HPDE6-E6E7 (cell line): Measurements from ENCODE around the gene A1BG.
A peak's percentile ranks its signal among the peaks of the same experiment; 100 is the strongest.
"Not testable (repeated sequence)": the region's sequence is repeated elsewhere in the genome, so short reads cannot be mapped to it uniquely, and the experiment has no call there.

ENCODE experiments used
- DNase-seq: peaks from one replicate; pipeline ENCODE4 v3.0.0; 2011; ENCODE audit warnings: missing footprints; ENCODE audit errors: extremely low spot score

Gene A1BG

DNA sequence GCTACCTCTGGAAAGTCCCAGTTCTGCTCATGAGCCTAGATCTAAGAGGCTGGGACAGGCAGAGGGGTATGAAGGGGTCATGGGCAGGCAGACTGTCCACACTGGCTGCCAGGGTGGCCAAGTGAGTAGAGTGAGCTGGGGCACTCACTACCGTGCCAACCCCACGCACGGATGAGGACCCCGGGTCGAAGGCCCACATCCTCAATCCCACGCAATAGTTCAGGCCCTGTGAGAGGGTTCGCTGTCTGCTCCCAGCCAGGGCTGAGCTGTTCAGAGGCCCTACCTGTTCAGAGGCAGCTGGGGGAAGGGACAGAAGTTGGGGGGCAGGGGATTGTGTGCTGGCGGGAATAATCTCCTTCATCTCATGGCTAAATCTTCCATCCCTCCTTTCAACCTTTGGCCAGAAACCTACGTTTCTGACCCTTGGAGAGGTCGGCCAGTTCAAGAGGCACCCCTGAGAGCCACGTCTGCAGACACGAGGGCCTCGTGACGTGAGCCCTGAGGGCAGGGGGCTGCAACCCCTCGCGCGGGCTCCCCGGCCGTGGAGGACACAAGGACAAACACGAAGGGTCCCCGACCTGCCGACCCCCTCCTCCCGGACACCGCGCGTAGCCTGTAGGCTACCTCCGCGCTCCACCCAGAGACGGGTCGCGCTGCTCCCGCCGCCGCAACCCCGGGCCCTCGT lies 32.7 kb upstream of the A1BG start:
- DNase-seq = no peak

DNA sequence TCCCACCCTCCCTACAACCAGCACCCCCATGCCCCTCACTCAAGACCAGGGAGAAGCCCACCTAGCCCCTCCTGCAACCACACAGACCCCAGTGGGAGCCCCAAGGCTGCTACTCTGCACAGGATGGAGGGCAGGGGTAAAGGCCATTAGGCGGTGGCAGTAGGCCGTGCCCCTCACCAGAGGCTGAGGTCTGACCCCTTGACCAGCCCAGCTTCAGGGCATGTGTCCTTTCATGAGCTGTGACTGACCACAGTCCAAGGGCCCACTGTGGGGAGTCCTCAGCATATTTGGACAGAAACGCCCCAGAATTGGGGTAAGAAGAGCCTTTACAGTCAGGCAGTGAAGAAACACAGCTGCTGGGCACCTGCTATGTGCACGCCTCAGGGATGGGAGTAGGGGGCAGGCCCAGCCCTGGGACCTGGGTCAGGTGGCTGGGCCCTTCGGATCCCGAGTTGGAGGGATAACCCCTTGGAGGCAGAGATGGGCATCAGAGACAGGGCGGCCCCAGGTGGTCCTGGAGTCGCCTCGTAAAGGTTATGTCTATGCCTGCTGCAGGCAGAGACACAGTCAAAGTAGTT lies 32.1 kb upstream of the A1BG start:
- no peak for DNase-seq

DNA sequence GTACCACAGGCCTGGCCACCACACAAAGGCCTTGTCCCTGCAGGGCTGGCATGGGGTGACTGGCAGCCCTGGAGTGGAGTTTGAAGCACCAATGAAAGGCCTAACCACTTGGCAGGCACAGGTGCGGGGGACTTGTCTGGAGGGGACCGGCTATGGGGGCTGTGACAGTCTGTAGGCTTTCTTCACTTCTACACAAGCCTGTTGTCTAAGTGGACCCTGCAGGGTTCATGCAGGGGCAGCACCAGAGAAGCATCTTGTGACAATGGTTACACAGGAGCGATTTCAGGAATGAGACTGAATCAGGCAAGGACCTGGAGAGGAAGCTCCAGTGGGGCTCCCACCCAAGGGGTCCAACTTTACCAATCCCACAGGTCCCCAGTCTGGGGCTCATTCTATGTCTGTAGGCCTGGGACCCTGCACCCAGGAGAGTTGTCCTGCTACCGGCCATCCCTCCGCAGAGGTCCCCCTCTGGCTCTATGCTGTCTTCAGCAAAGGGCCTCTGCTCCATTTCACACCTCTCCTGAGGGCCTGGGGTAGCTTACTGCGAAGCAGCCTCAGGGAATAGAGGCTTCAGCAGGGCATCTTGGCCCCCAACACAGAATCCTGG lies 29.8 kb upstream of the A1BG start:
- DNase-seq = no peak

DNA sequence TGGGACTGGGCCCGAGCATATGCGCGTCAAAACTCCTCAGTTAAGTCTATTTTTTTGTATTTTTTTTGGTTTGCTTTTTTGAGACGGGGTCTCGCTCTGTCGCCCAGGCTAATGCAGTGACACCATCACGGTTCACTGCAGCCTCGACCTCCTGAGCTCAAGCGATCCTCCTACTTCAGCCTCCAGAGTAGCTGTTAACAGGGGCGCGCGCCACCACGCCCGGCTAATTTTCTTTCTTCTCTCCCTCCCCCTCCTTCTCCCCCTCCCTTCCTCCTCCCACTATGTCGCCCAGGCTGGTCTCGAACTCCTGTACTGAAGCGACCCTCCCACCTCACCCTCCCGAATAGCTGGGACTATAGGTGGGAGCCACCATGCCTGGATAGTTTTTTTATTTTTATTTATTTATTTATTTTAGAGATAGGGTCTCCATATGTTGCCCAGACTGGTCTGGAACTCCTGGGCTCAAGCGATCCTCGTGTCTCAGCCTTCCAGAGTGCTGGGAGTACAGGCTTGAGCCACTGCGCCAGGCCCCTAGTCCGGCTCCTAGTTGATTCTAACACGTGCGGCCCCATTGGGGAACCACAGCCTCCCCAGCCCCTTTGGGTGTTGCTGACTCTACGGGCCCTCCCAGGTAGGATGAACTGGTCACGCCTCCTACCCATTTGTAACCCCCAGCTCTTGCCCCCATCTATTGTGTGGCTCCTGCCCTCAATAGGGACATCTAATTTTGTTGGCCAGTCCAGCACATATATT lies 28.3 kb upstream of the A1BG start:
- DNase-seq = no peak

DNA sequence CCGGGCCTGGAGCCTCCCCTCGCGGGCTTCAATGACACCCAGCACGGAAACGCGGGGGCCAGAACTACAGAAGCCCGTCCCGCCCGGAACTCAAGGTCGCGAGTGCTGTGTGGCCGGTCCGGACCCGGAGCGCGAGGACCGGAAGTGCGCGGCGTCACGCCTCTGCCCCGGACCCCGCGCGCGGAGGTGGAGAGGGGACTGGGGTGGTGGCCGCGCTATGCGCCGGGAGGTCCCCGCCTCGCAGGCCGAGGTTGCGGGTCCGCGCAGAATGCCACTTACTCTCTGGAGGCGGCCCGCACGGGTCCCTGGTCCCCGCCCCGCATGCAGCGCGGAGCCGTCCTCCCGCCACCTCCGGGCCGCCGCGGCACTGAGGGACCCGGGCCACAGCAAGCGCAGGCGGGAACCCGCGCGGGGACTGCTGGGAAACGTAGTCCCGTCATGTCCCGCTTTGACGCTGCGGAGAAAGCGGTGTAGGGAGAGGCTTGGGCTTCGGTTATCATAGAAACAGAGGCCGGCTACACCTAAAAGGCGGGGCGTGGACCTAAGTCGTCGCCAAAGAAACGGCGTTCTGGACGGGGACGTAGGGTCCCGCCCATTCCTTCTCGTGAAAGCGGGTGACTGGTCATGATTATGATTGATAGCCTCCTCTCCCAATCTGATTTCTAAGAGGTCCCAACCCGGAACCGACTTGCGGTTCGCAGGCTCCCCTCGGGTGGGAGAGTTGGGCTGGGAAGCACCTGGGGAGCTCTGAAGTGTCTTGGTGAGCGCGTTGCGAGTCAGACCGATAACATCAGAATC lies 27.6 kb upstream of the A1BG start, which contains the start of gene ZNF837:
ZNF837 (minus strand) TSS at position 369 of the 798 bp plus-strand sequence. CDS start 11,698 bp downstream, outside the sequence.
- DNase-seq = peak; percentile 95

DNA sequence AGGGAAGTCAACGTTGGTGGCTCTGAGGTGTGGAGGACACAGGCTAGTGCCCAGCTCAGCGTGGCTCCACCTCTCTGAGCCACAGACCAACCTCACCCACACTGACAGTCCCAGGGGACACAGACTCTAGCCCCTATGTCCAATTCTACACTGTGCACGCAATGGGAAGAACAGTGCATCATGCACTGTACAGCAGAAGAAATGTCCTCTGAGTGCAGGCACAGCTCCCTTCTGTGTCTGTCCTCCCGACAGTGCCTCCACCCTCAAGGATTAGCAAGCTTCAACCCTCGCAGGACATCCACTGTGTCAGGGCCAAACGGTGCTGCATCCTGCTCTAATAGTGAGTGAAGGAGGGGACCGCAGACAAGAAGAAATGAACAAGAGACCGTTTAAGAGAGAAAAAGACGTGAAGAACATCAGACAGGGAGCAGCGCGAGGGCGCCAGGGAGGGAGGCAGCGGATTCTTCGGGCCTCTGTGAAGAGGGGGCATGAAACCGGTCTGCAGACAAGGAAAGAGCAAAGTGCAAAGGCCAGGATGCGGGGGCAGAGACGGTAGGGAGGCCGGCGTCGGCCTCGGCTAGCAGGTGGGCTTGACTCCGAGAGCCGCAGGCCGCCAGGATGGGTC lies 26.9 kb upstream of the A1BG start:
- no peak for DNase-seq

DNA sequence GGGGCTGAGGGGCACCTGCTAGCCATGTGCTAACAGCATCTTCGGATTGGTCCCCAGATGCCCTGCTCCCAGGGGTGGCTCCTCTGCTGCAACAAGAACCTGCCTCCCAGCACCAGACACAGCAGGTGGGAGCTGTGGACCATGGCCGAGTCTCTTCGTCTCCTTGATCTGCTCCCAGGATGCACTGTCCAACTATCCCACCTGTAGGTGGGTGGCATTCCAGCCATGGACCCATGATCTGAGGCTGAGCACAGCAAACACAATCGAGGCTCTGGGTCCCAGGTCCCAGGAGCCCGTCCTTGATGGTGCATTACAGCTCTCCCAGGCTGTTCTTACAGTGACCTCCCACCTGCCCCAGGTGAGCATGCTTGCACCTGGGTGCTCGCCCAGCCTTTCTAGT lies 26.0 kb upstream of the A1BG start:
- no peak for DNase-seq

DNA sequence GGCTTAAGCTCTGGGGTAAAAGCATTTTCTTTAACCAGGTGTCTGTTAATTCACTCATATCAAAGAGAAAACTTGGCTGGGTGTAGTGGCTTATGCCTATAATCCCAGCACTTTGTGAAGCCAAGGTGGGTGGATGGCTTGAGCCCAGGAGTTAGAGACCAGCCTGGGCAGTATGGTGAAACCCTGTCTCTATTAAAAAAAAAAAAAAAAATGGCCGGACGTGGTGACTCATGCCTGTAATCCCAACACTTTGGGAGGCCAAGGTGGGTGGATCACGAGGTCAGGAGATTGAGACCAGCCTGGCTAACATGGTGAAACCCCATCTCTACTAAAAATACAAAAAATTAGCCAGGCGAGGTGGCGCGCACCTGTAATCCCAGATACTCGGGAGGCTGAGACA lies 23.4 kb upstream of the A1BG start:
- DNase-seq = not testable (repeated sequence)

DNA sequence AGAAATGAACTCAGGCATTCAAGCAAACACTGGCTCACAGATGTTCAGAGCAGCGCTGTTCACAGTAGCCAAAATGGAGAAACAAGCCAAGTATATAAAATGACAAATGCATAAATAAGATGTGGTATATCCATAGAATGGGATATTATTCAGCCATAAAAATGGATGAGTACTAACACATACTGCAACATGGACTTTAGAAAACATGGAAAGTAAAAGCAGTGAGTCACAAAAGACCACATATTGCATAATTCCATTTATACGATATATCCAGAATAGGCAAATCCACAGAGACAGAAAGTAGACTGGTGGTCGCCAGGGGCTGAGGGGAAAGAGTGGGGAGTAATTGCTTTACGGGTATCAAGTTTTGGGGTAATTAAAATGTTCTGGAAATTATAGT lies 20.9 kb upstream of the A1BG start:
- DNase-seq = no peak

DNA sequence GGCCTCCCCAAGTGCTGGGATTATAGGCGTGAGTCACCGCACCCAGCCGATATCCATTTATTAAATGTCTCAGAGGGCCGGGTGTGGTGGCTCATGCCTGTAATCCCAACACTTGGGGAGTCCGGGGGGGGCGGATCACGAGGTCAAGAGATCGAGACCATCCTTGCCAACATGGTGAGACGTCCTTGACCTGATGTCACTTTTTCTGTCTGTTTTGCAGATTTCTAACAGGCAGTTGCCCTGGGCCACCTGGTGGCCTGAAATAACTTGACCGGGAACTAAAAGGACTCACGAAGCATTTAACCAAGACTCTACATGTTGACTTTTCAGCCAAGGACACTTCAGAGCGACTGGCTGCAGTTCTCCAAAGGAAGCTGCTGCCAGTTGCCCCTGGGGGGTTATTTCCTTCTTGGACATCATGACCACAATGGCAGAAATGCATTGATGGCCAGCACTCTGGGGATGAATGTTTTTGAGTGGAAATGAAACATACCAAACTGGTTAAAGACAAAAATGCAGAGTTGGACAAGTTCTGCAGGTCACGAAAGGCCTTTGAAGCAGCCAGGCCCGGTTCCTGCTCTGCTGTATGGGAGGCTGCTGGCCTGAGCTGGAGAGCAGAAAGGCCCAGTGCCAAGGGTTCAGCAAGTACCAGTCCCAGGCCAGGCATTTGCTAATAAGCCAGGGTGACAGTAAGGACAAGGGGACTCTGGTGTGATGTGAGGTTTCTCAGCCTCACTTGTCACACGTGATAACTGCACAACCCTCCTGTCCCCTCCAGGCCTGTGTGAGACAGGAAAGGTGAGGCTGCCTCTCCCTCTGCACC lies 19.2 kb upstream of the A1BG start:
- DNase-seq = no peak

DNA sequence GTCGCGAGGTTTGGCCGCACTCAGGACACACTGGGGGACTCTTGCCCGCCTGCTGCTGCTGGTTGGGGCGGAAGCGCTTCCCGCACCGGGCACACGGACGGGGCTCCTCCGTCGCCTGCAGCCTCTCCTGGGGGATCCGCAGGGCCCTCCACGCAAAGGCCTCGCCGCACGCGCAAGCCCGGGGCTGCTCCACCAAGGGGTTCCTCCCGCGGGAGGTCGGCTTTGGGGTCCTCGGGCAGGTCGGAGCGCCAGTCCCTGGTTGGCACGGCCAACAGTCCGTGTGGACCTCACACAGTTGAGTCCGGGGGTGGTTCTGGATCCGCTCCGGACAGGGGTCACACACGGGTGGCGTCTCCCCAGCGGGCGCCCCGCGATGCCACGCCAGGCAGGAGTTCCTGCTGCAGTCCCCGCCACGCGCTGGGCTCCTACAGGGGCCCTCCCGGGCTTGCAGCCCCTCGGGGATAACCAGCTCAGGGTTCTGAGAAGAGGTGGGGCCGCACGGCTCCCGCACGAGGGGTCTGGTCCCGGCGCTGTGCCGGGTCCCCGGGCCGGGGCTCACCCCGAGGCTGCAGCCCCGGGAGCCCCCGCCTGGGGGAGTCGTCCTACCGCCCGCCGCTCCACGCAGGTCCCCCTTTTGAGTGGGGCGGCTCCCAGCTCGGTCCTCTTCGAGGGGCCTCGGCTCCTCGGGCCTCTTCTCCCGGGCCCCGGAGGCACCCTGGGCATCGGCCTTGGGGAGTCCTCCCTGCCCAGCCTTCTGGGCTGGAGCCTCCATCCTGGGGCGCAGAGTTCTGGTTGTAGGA lies 15.5 kb upstream of the A1BG start:
- no peak for DNase-seq

DNA sequence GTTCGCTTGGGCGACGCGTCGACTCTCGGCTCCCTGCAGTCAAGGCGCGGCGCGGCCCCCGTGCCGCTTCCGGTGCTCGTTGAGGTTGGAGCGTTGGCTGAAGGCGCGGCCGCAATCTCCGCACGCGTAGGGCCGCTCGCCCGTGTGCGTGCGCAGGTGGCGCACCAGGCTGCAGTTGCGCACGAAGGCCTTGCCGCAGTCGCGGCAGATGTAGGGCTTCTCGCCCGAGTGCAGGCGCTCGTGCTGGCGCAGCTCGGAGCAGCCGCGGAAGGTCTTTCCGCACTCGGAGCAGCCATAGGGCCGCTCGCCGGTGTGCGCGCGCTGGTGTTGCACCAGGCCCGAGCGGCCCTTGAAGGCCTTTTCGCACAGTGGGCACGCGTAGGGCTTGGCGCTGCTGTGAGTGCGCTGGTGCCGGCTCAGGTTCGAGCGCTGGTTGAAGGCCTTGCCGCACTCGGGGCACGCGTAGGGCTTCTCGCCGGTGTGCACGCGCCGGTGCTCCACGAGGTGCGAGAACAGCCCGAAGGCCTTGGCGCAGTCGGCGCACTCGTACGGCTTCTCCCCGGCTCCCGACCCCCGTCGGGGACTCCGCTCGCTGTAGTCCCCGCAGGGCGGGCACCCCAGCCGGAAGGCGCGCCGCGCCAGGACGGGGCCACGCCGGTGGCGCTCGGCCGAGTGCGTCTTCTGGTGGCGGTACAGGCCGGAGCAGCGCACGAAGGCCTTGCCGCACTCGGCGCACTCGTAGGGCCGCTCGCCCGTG lies 14.6 kb upstream of the A1BG start:
- no peak for DNase-seq

DNA sequence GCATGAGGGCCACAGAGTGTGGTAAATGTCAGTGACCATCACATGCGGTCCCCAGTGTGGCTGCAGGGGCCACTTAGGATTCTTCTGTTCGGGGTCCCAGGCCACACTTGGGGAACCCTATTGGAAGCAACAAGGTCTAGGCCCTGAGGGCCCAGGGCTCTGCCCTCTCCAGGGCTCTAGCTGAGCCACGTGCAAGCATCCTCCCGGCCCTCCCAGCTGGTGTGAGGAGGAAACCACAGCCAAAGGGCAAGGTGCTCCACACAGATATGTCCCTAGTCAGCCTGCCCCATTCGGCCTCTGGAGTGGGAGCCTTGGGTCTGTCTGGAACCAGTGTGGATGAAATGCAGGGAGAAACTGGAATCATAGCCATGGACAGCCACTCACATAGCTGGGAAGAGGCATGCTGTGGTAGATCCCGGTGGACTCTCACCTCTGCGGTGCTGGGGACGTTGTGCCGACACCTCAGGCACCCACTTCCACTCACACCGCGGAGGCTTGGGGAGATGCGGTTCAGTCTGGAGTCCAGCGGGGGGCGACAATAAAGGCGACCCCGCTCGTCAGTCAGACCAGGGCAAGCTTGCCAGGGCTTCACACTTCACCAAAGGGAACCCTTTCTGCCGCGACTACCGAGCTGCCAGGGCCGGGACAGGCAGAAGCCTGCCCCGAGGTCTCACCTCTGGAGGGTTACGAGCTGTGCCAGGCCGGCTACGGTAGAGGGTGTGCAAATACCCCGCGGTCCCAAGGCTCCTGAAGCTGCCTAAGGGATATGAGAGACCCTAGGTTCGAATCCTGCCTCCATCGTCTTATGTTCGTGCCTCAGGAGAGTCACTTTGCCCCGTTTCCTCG lies 13.5 kb upstream of the A1BG start:
- no peak for DNase-seq

DNA sequence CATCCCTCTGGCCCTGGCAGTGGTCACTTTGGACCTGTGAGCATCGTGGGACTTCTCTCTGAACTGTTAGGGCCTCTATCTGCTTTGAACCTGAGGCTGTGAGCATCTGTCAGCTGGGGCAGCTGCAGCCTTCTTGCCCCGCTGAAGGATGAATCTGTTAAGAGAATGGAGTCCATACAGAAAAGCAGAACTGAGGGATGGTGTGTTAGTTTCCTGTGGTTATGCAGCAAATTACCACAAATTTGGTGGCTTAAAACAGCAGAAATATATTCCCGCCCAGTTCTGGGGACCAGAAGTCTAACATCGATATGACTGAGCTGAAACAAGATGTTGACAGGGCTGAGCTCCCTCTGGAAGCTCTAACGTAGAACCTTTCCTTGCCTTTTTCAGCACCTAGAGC lies 10.9 kb upstream of the A1BG start:
- no peak for DNase-seq

DNA sequence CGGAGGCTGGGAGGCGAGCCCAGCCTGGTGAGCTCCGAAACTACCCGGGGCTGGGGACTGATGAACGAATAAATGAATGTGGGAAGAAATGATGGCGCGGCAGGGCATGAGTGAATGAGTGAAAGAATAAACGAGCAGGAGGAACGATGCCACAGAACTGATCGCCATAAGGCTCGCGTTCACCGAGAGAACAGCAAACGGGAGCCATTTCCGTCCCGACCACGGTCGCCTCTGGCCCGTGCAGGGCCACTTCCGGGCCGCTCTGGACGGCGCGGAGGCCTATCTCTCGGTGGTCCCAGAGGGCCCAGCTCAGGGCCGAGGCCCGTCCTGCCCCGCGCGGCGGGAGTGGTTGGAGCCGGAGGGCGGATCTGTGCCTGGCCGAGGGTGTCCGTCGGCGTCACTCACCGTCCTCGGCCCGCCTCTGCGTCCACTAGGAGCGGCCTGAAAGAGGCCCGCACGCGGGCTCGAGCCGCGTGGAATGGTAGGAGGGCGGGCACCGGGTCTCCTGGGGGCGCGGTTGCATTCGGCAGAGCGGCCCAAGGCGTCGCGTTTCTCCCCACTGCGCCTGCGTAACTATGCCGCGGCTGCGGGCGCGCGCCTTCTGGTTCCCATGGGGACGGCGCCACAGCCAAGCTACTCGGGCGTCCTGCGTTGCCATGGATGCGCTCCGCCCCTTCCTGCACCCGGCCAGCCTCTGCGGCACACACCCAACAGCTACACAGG lies 9.1 kb upstream of the A1BG start, which contains the start of gene ZNF497:
ZNF497 (minus strand) TSS at position 480 of the 723 bp plus-strand sequence. CDS start 5,116 bp downstream, outside the sequence.
- peak; percentile 98 for DNase-seq

DNA sequence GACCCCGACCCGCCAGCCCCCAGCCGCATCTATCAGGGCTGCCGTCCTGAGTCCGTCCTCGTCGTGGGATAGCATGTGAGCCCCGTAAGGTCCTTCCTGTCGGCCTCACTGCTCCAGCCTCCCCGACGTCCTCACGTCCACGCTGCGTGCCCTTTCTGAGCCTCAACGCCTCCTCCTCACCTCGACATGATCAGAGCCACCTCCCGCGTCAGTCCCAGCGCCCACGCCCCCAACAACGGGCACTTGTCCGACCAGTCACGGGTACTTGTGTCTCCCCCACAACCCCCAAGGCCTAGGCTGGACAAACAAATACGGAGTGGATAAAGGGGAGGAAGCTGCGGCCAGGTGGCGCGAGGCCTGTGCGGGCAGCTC lies 8.6 kb upstream of the A1BG start:
- DNase-seq = no peak

DNA sequence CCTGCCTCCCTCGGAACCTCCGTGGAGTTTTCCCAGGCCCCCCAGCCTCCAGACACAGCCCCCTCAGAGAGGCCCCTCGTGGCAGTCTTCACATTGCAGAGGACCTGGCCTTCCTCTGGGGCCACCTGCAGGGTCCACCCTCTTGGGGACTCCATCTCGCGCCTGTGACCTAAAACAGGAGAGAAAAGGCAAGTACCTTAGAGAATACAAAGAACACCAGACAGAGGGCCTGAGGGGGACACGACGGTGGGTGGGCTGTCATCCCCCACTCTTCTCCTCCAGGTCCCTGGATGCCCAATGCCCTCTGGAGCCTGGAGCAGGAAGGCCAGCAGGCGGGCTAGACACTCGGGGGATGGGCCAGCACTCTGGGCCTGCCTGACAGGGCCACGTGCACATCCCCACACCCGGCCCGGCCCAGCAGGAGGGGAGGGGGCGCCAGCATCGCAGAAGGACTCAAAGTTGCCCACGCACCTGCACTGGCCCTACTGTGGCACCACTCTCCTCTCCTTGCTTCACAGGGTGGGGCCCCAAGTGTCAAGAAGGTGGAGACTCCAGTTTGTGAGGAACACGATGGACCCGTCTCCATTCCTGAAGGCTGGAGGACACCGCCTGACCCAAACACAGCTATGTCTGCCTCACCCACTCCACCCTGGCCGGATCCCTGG lies 4.3 kb upstream of the A1BG start:
- DNase-seq = no peak
